ENCODE measurements around the gene RNF2.

GRCh38 chr1:185144233-185144632 is 98.9 kb downstream of the RNF2 start:
- no peak for TF ChIP-seq GABPA (IDR thresholded peaks at IDR 0.05; ENCODE audit: low read depth)
- no peak for TF ChIP-seq ZBTB33 (IDR thresholded peaks at IDR 0.05; ENCODE audit: borderline replicate concordance, low read depth)
- TF ChIP-seq CTCF (IDR thresholded peaks at IDR 0.05) = no peak
- TF ChIP-seq RCOR1 (IDR thresholded peaks at IDR 0.05; ENCODE audit: low read length) = no peak
- TF ChIP-seq SMC3 (IDR thresholded peaks at IDR 0.05; ENCODE audit: low read depth, low read length) = no peak
- TF ChIP-seq YY1 (IDR thresholded peaks at IDR 0.05; ENCODE audit: low read depth) = no peak
